GM18909 (cell line): ENCODE results near the gene BFSP1.

Experiments used
- ATAC-seq: cut with Tn5 transposase; IDR thresholded peaks from one replicate; pipeline ENCODE4 v1.9.1; 2021; ENCODE audit warnings: mild to moderate bottlenecking; ENCODE audit not compliant: unreplicated experiment, poor library complexity

BFSP1 gene

DNA sequence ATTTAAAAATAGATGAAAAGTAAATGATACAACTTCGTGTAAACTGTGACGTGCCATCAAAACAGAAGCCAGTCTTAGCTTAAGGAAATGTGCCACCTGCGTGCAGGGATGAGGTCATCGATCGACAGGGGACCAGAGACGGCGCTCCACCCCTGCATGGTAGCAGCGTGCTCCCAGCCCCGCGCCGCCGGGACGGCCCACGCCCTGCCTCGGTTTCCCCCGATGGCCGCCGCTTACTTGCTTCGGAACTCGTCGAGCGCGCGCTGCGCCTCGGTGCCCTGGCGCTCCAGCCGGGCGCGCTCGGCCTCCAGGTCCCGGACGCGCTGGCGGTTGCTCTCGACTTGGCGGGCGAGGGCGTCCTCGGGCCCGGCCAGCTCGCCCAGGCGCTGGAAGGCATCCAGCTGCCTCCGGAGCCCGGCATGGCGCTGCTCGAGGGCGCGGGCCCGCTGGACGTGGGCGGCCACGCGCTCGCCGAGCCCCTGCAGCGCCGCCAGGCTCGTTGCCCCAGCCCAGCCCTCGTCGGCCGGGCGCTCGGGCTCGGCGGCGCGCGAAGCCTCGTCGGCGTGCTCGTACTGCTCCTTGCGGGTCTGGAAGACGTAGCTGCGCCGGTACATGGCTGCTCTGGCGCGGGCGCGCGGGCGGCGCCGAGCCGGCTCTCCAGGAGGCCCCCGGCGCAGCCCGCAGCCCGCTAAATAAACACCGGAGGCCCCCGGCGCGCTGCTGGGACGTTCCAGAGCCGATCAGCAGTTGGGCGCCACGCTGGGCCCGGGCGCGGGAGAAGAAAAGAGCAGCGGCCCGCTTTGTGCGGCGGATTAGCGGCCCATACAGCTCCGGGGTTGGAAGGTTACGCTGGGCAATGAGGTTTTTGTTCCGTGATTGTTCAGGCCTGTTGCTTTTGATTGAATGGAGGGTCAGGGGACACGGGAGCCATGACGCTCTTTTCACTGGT lies at the start of gene BFSP1:
Gene BFSP1, minus strand, starts transcription at position 664 of the 949 bp plus-strand sequence. Its CDS starts 50 bp downstream, at position 614.
- ATAC-seq = no peak

DNA sequence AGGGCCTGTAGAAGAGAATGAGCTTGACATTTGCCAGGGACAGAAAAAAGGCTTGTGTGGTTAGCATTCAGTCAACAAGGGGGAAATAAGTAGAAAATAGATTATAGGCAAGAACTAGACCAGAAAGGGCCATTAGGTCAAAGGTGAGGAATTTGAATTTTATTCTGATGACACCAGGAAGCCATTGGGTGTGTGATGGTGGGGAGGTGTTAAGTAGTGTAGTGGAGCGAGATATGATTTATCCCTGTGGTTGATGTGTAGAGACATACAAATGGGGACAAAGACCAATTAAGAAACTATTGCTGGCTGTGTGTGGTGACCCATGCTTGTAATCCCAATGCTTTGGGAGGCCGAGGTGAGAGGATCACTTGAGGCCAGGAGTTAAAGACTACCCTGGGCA lies 49.7 kb upstream of the BFSP1 start:
- no peak for ATAC-seq

DNA sequence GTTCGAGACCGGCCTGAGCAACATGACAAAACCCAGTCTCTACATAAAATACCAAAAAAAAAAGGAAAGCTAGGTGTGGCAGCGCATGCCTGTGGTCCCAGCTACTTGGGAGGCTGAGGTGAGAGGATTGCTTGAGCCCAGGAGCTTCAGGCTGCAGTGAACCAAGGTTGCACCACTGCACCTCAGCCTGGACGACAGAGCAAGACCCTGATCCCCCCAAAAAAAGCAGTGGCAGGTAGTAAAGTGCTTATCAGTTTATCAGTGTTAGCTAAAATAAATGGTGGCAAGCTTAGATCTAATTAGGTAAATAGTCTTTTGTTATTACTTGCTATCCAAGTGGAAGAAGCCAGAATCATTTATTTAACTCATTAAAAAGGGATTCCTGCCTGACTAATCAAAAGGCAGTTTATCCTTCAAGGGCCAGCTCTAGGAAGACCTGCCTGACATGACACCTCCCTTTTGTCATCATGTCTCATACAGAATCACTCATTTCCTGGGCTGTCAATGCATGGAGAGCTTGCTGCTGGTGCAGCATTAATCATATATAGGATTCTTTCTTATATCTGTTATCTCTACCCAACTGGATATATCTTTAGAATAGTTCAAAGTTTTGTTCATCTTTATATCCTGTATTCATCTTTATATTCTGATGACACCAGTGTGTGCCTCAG lies 48.3 kb upstream of the BFSP1 start:
- ATAC-seq = no peak

DNA sequence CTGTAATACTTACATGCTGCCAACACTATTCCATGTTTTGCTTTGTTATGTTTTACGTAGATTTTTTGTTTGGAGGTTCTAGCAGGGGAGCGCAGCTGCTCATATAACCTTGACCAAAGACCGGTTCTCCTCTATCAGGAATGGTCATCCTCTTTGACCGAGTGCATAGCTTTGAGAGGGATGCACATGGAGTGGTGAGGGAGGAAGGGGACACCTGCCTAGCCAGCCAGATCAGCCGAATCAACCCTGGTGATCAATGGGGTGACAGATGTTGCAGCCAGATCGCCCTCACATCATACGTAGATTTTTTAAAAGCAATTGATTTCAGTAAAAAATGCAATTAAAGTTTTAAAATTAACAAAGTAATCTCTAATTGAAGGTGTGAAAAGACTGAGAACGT lies 45.0 kb upstream of the BFSP1 start:
- no peak for ATAC-seq

DNA sequence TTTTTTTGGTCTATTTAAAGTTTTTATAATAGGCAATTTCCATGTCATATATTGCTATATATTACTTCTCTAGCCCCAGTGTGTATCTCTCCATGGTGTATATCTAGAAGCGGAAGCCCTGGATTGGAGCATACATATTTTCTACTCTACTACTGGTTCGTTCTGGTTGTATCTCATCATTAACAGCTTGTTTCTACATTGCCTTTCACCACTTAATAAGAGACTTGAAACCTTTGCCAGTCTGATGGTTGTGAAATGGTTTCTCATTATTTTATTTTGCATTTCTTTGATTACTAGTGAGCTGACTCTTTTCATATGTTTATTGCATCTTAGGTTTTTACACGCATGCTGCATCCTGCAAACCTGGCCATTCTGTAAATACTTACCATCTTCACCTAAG lies 42.3 kb upstream of the BFSP1 start:
- no peak for ATAC-seq

DNA sequence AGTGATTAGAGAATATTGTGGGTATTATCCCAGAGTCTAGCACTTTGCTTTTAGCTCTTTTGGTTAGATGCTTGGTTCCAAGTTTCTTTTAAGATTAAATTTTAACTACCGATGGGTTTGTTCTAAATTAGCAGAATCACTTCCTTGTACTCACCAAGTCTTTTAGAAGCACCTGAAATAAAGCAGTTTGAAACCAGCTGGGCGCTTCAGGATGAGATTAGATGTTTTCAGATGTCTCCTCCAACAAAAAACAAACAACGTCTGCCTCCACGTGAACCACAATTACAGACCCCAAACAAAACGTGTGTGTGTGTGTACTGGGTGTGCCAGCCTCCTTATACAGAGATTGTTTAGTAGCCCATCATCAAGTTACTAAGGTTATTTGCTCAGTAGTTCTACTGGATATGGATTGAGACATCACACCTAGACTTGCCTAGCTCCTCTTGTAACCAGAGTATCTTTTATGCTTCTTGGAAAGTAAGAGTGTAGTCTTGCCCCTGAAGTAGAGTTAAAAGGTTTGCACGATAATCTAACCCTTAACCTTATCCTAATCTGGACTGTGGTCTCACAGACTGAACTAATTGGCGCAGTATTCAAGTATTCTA lies 41.0 kb upstream of the BFSP1 start:
- ATAC-seq = no peak

DNA sequence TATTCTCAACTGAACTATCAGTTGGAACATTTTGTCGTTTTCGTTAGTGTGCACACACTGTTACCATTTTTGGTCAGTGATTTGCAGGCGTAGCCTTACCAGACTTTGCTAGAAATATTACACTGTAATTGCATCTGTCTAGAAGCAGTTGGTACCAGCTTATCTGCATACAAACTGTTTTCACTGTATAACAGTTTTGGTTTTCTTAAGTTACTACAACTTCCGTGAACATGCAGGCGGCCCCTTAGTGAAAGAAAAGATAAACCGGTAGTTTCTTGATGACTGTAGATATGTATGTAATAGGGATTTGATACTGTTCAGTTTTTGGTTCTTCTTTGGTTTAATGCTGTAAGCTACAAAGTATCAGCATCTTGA lies 40.0 kb upstream of the BFSP1 start:
- ATAC-seq = peak; percentile 39

DNA sequence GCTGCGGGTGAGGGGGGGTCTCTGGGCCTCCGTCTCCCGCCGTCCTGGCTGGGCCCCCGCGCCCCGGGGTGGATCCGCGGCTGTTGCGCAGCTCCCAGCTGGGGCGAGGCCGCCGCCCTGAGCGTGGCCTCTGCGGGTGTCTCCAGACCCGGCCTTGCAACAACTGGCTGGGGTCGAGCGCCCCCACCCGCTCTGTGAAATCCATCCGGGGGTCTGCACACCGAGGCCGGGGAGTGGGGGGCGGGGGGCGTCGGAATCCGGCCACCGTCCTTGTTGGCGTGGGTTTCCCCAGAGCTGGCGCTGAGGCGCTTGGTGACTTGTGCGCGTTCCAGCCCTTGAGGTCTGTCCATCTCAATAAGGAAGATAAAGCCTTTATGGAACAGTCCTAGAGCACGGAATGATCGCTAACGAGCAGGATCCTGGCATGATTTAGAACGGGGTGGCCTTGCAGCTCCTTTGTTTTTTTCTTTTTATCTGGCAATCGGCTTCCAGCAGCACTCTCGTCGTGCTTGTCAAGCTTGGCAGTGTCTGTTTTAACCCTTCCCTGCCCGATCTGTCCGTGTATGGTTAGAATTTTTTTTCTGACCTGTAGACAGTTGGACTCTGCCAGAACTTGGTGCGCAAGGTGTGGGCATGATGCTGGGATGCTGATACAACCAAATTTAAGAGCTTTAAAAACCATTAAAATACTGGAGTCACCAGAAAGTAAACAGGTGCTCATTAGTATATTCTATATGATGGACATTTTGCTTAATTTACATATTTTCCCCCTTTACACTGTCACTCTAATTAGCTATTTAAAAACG lies 39.4 kb upstream of the BFSP1 start:
- peak; percentile 37 for ATAC-seq

DNA sequence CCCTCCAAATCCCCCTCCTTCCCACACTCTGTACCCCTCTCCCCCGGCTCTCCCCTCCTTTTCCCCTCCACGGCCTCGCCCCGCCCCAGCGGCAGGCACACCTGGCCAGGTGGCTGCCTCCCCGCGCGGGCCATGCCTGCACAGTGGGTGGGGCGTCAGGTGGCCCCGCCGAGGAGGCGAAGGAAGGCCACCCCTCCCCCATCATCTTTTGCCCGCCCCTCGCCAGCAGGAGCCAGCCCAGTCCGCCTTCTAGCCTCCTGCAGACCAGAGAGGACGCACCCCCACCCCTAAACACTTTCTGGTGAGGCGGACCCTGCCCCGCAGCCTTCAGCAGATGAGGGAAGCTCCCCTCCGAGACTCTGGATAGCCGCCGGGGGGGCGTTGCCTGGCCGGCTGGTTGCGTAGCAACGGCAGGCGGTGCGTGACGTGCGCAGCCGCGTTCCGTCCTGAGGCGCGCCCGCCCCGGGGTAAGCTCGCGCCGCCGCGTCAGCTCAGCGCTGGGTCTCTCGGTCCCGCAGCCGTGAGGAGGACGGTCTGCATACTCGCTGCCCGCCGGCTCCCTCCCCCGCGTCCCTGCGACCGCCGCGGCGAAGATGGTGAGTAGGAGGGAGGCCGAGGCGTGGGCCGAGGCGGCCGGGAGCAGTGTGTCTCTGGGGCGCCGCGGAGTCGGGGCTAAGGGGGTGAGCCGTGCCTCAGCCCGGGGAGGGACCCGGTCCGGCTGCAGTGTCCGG lies 38.6 kb upstream of the BFSP1 start, which contains the start of gene DSTN:
Gene DSTN, plus strand, starts transcription at position 460 of the 731 bp plus-strand sequence. Its CDS starts 134 bp downstream, at position 594.
- peak; percentile 92 for ATAC-seq

DNA sequence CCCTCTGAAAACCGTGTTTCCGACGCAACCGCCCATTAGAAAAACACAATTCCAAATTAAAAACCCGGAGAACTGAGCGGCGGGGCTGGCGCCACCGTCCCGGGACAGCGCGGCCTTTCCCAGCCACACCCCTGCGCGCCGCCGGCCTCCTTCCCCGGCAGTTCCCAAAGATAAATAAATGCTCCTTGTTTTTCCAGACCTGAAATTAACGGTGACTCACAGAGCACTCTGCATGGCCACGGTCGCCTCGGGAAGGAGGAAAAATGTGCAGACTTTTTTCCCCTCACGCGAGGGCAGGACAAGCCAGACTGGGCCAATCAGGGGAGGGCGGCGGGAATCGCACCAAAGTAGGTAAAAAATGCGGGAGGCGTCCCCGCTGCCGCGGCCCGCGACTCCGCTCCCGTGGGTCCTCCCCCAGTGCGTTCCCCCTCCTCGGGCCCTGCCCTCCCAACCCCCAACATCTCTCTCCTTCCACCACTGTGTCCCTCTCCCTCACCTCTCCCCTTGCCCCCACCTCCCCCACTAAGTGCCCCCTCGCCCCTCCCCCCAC lies 37.9 kb upstream of the BFSP1 start:
- ATAC-seq = no peak

DNA sequence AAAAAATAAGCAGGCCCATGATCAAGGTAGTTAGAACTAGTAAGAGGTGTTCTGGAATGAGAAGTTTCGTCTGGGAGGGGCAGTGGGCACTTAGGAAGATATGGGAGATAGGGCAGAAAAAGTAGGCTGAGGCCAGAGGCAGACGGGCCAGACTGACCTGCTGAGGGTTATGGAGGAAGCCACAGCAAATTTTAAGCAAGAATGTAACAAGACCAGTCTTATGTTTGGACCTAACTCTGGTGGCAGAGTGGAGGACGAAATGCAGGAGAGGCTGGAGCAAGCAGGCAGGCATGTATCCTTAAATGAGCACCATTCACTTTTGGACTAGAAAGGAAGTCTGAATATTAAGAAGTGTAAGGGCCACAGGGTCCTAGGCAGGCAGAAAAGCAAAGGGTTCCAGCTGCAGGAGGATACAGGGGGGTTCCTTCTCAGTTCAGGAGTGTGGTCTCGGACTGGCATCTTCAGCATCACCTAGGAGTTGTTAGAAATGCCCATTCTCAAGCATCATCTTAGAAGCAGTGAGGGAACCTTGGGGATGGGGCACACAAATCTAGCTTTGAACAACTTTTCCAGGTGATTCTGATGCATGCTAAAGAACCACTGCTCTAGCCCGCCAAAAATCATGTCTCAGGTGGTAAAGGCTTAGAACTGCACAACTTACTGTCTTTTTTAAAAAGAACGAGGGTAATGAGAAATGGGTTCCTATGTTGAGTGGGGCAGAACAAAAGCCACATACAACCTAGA lies 37.0 kb upstream of the BFSP1 start:
- ATAC-seq = no peak

DNA sequence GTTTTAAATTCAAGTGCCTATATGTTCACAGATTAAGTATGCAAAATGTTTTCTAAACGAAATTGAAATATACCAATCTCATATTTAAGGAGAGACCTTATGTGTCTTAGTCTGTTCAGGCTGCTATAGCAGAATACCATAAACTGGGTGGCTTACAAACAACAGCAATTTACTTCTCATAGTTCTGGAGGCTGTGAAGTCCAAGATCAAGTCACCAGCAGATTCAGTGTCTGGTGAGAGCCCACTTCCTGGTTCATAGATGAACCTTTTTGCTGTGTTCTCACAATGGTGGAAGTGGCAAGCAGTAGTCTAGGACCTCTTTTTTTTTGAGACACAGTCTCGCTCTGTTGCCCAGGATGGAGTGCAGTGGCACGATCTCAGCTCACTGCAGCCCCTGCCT lies 35.2 kb upstream of the BFSP1 start:
- ATAC-seq = no peak

DNA sequence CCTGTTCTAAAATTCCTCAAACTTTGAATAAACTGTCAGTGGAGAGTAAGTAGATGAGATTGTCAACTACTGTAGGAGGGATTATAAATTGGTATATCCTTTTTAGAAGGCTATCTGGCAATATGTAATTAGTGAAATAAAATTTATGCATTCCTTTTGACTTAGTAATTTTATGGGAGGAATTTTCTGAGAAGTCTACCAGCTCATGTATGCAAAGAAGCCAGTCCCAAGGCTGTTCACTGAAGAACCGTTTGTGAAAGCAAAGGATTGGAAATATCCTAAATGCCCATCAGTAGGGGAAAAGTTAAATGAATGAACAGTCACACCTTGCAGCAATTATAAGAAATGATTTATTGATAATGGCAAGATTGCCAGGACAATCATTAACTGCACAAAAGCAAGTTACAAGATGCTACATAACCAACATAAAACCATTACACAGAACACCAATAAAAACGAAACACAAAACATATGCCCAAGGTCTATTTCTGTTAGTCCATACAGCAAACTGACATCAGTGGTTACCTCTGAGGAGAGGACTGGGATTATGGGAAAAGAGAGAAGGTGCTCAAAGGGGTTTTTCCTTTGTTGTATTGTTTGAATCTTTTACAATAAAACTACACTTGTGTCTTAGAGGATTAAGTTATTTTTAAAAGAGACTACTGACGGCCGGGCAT lies 34.1 kb upstream of the BFSP1 start:
- ATAC-seq = no peak

DNA sequence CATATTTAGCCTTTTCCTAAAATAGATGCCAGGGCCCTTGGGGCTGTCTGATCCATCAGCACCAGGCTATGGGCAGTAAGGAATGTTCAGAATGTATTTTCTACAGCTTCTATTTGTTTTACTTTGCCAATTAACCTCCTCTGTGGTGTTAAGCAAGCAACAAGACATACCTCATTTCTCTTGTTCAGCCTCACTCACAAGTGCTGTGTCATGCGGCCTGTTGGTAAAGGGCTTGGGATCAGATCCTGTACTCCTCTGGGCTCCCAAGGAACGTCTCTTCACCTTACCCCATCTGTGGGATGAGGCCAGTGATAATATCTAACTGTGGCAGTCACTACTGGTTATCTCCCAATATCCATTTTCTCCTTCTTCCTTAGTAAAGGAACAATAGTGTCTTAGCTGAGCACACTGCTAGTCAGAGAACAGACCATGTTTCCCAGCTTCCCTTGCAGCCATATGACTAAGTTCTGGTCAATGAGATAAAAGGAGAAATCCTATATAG lies 31.7 kb upstream of the BFSP1 start:
- no peak for ATAC-seq

DNA sequence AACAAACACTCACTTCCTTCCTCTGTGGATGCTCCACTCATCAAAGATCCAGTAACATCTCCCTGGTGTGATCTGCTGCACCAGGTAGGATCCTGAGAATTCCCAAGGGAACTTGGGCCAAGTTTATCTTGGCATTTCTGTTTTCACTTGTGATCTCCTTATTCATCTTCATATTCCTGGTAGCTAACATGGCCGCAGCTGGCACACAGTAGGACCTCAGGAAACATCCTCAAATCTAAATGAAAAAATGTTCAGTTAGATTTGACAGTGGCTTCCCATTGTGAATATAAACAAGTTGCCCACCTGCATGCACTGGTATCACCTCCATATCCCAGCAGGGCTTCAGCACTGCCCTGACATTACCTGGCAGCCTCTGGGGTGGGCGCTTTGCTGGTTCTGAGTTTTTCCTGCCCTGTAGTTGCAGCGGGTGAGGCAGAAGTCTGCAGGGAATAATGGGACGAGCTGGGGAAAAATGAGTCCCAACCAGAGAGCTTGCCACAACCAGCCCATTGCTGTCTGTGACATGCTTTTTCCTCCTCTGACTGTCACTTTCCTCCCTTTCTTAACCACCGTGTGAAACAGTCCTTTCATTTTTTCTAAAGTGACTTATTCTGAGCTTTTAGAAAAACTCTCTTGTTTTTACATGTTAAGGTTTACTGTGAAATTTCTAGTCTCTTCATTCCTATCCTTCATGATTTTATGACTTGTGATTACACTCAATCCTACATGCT lies 29.3 kb upstream of the BFSP1 start:
- no peak for ATAC-seq

DNA sequence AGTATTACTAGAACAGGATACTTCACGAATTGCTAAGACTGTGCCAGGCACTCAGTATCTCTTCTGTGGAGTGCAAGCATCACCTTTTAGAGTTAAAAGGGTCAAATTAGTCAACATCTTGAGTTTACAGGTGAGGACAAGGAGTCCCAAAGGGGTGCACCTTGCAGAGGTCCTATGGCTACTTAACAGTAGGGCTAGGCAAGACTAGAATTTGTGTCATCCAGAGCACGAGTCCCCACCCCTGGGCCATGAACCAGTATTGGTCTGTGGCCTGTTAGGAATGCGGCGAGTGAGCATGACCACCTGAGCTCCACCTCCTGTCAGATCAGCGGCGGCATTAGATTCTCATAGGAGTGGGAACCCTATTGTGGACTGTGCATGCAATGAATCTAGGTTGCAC lies 28.2 kb upstream of the BFSP1 start:
- no peak for ATAC-seq

DNA sequence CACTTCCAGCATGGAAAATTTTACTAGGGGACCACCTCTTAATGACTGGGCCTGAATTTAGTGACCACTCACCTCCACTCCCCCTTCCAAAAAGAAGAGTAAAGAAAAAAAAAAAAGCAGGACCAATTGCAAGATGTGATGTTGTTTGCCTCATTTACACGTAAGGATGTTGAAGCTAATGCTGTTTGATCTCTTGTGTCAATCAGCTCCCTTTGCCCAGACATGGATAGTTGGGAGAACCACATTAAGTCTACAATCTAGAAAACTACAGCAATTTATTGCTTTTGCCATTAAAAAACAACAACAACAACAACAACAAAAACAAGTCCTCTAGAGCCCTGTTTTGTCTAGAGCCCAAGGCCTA lies 27.7 kb upstream of the BFSP1 start:
- ATAC-seq = no peak
